ENCODE results near the gene RPP25. TPM values are rescaled to one million over a fixed set of nuclear protein-coding genes. Genes with fewer than 3 reads are reported as not detected.

RPP25 gene
- total and polyA plus RNA-seq, 2 donors (not counting 1 experiment from before 2014, with no cell fraction given): 0.92 to 3.1 TPM

DNA sequence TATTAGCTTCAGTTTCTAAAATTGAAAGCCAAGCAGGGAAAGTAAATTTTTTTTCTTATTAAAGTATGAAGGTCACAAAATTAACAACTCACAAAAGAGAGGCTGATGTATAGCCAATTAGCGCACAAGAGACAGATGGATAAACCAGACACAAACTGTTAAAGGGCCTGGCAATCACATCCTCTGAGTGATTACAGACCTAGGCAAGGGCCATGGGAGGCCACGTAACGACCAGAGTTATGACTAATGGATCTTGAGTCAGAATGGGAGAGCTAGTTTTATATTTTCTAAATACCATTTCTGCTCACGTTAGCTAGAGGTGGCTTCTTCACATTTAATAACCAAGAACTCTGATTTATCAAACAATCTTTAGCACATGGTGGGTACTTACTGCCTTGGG lies 21.0 kb upstream of the RPP25 start:
- no peak for ATAC-seq (ENCODE audit: low read depth)
- Histone ChIP-seq H3K9ac (ENCODE audit: low read length) (no peak overlapping the region), H4K20me1 (ENCODE audit: control insufficient read depth, insufficient read depth, low read length, poor library complexity, severe bottlenecking) (no peaks in the 10 kb centered on the region), H3K4me2 (replicated peaks; ENCODE audit: low read depth, low read length, poor library complexity, severe bottlenecking) (no peak overlapping the region), H2AFZ (ENCODE audit: insufficient read depth, low read depth, low read length, poor library complexity, severe bottlenecking) (no peak overlapping the region), H3K4me1 (ENCODE audit: control insufficient read depth in 2 of 2, insufficient read depth in 2 of 2, low read length in 2 of 2) (no peaks in the 10 kb centered on the region), H3K4me3 (ENCODE audit: control extremely low read depth in 1 of 5, extremely low read depth in 1 of 5, insufficient read depth in 1 of 5, low read depth in 2 of 5, low read length in 4 of 5) (no peak overlapping the region), H3K27me3 (replicated peaks in 1 of 4; ENCODE audit: control extremely low read depth in 1 of 4, control insufficient read depth in 3 of 4, insufficient read depth in 4 of 4, low read length in 3 of 4) (peaks cover 0 to 39% (median 19%) of the 10 kb centered on the region in 4 experiments), H3K27ac (ENCODE audit: low read length in 2 of 2) (no peak overlapping the region), H3K9me3 (ENCODE audit: control extremely low read depth in 1 of 3, control insufficient read depth in 2 of 3, insufficient read depth in 1 of 3, low read length in 2 of 3) (no peaks in the 10 kb centered on the region), H3K36me3 (replicated peaks in 1 of 2; ENCODE audit: control extremely low read depth in 1 of 2, control insufficient read depth in 1 of 2, extremely low read depth in 1 of 2, insufficient read depth in 2 of 2, low read length in 1 of 2) (no peaks in the 10 kb centered on the region), H3K79me2 (ENCODE audit: control insufficient read depth, insufficient read depth, low read length) (no peaks in the 10 kb centered on the region)
- TF ChIP-seq, protein P1, sequence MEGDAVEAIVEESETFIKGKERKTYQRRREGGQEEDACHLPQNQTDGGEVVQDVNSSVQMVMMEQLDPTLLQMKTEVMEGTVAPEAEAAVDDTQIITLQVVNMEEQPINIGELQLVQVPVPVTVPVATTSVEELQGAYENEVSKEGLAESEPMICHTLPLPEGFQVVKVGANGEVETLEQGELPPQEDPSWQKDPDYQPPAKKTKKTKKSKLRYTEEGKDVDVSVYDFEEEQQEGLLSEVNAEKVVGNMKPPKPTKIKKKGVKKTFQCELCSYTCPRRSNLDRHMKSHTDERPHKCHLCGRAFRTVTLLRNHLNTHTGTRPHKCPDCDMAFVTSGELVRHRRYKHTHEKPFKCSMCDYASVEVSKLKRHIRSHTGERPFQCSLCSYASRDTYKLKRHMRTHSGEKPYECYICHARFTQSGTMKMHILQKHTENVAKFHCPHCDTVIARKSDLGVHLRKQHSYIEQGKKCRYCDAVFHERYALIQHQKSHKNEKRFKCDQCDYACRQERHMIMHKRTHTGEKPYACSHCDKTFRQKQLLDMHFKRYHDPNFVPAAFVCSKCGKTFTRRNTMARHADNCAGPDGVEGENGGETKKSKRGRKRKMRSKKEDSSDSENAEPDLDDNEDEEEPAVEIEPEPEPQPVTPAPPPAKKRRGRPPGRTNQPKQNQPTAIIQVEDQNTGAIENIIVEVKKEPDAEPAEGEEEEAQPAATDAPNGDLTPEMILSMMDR (IDR thresholded peaks at IDR 0.05): no peak
- no peak for TF ChIP-seq EZH2 (IDR thresholded peaks at IDR 0.05; ENCODE audit: borderline replicate concordance, insufficient read depth, low read depth, low read length, poor library complexity, severe bottlenecking)
- ChIA-PET POLR2A (no interaction called here), CTCF (interaction anchor here (1.1 kb wide), 1 partner anchor 27 kb away, joined by 3 read pairs; no protein-coding TSS in a partner anchor)
- intact Hi-C loops (cut with micrococcal nuclease): no loop called here
- no peaks in the 10 kb centered on the region for H3K4me1 Mint-ChIP-seq
- H3K27me3 Mint-ChIP-seq: peaks cover 32% of the 10 kb centered on the region
- no peak for DNase-seq
- no peaks in the 10 kb centered on the region for H3K9me3 Mint-ChIP-seq (ENCODE audit: insufficient read depth)
- H3K27ac Mint-ChIP-seq: no peak overlapping the region
- WGBS (ENCODE audit: insufficient coverage): no CpG with 5 or more reads among the region's 4 CpGs
- H3K4me3 Mint-ChIP-seq: no peak overlapping the region

DNA sequence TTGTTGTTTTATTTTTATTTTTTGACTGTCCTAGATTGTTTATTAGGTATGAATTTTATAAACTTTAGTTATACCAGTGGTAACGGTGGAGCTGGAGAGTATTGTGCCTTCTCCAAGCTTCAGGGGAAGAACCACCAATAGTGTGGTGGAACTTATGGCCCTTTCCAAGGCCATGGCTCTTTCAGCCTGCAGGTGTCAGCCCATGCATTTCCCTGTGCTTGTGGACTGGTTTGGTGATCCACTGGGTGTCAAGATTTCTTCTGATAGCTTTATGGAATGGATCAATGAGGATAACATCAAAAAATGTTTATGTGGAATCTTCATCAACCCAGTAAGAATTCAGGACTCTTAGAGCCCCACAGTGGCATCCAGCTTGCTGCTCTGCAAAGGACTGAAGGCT lies 19.6 kb upstream of the RPP25 start:
- intact Hi-C loops (cut with micrococcal nuclease): no loop called here
- Histone ChIP-seq H3K4me3 (ENCODE audit: control extremely low read depth in 1 of 5, extremely low read depth in 1 of 5, insufficient read depth in 1 of 5, low read depth in 2 of 5, low read length in 4 of 5) (no peak overlapping the region), H3K79me2 (ENCODE audit: control insufficient read depth, insufficient read depth, low read length) (no peaks in the 10 kb centered on the region), H2AFZ (ENCODE audit: insufficient read depth, low read depth, low read length, poor library complexity, severe bottlenecking) (no peak overlapping the region), H3K9me3 (ENCODE audit: control extremely low read depth in 1 of 3, control insufficient read depth in 2 of 3, insufficient read depth in 1 of 3, low read length in 2 of 3) (no peaks in the 10 kb centered on the region), H3K9ac (ENCODE audit: low read length) (no peak overlapping the region), H3K36me3 (replicated peaks in 1 of 2; ENCODE audit: control extremely low read depth in 1 of 2, control insufficient read depth in 1 of 2, extremely low read depth in 1 of 2, insufficient read depth in 2 of 2, low read length in 1 of 2) (no peaks in the 10 kb centered on the region), H3K27ac (ENCODE audit: low read length in 2 of 2) (no peak overlapping the region), H3K4me2 (replicated peaks; ENCODE audit: low read depth, low read length, poor library complexity, severe bottlenecking) (no peak overlapping the region), H3K27me3 (replicated peaks in 1 of 4; ENCODE audit: control extremely low read depth in 1 of 4, control insufficient read depth in 3 of 4, insufficient read depth in 4 of 4, low read length in 3 of 4) (peaks cover 0 to 42% (median 17%) of the 10 kb centered on the region in 4 experiments), H4K20me1 (ENCODE audit: control insufficient read depth, insufficient read depth, low read length, poor library complexity, severe bottlenecking) (no peaks in the 10 kb centered on the region), H3K4me1 (ENCODE audit: control insufficient read depth in 2 of 2, insufficient read depth in 2 of 2, low read length in 2 of 2) (no peaks in the 10 kb centered on the region)
- ATAC-seq (ENCODE audit: low read depth) (no peak), DNase-seq (no peak)
- 100% methylated on average over 1 of the region's 1 CpG for WGBS (ENCODE audit: insufficient coverage)
- TF ChIP-seq, protein P1 (IDR thresholded peaks at IDR 0.05): no peak
- TF ChIP-seq EZH2 (IDR thresholded peaks at IDR 0.05; ENCODE audit: borderline replicate concordance, insufficient read depth, low read depth, low read length, poor library complexity, severe bottlenecking): no peak
- H3K4me3 Mint-ChIP-seq: no peak overlapping the region
- CTCF ChIA-PET: interaction anchor here (1.1 kb wide), 1 partner anchor 11 kb away, joined by 3 read pairs; no protein-coding TSS in a partner anchor
- POLR2A ChIA-PET: no interaction called here
- H3K4me1 Mint-ChIP-seq: no peaks in the 10 kb centered on the region
- peaks cover 30% of the 10 kb centered on the region for H3K27me3 Mint-ChIP-seq
- no peak overlapping the region for H3K27ac Mint-ChIP-seq
- no peaks in the 10 kb centered on the region for H3K9me3 Mint-ChIP-seq (ENCODE audit: insufficient read depth)
